Peyer's patch (tissue), 4 donors: Measurements from ENCODE around the gene CDON.

Experiments used
- POLR2A ChIP-seq, 2 donors: fragments of 450-650 bp; IDR thresholded peaks; one replicate each; pipeline ENCODE4 v1.5.1; 2017; ENCODE audit warnings: antibody characterized with exemption in 2 of 2, mild to moderate bottlenecking in 2 of 2, moderate library complexity in 2 of 2
- TF ChIP-seq, protein P1 (sequence below), 6 experiments: fragments of 450-650 bp in 4 of 6; fragments of 200-600 bp in 2 of 6; sonication (generic) in 1 of 6; IDR thresholded peaks; one replicate each; pipeline ENCODE4 v1.5.1; 2017 to 2019; ENCODE audit warnings: antibody characterized with exemption in 6 of 6, mild to moderate bottlenecking in 3 of 6, moderate library complexity in 1 of 6

DNA sequence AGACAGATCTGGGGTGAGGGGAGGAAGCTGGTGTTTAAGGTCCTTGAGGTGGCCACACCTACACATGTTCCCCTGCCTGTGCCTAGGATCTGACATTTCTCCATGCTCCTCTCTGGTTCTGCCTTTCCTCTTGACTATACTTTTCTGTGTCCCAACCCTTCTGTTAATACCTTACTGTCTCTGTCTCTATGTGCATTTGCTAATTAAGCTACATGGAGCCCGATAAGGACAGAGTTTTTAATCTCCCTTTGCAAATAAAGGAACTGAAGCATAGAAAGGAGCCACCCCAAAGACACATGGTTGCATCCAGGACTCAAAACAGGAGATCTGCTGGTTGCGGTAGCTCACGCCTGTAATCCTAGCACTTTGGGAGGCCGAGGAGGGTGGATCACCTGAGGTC is 33.1 kb upstream of the CDON start:
- TF ChIP-seq, protein P1, sequence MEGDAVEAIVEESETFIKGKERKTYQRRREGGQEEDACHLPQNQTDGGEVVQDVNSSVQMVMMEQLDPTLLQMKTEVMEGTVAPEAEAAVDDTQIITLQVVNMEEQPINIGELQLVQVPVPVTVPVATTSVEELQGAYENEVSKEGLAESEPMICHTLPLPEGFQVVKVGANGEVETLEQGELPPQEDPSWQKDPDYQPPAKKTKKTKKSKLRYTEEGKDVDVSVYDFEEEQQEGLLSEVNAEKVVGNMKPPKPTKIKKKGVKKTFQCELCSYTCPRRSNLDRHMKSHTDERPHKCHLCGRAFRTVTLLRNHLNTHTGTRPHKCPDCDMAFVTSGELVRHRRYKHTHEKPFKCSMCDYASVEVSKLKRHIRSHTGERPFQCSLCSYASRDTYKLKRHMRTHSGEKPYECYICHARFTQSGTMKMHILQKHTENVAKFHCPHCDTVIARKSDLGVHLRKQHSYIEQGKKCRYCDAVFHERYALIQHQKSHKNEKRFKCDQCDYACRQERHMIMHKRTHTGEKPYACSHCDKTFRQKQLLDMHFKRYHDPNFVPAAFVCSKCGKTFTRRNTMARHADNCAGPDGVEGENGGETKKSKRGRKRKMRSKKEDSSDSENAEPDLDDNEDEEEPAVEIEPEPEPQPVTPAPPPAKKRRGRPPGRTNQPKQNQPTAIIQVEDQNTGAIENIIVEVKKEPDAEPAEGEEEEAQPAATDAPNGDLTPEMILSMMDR (IDR thresholded peaks at IDR 0.05) = no peak
- no peak for TF ChIP-seq POLR2A (IDR thresholded peaks at IDR 0.05)
